Measurements from ENCODE around the gene STH.

Gene STH

DNA sequence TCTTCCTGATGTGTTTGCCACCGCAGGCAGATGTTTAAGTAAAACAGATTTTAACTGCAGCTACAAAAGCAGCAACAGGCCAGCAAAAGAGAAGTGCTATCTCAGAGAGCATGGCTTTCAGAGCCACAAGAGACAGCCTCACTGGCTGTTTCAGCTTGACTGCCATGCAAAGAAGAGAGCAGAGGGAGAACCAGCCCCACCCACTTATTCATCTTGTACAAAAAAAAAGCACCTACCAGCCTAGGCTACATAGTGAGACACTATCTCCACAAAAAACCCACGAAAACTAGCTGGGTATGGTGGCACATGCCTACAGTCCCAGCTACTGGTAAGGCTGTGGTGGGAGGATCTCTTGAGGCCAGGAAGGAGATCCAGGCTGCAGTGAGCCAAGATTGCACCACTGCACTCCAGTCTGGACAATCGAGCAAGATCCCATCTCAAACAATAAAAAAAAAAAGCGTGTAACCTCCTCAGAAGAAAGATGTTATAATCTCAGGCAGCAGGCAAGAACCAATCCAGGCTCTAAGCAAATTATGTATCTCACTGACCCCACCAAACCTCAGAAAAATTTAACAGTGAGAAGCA, 30.0 kb downstream of the STH start:
- Histone ChIP-seq H3K9me3 (ENCODE audit: insufficient read depth, low read length) (no peaks in the 10 kb centered on the region), H3K79me2 (ENCODE audit: insufficient read depth, low read length) (no peaks in the 10 kb centered on the region), H3K27me3 (ENCODE audit: low read length) (no peaks in the 10 kb centered on the region), H4K20me1 (ENCODE audit: low read depth, low read length) (no peaks in the 10 kb centered on the region), H3K4me3 (ENCODE audit: insufficient read depth, low read length, poor library complexity, severe bottlenecking) (no peak overlapping the region), H3K9me2 (replicated peaks; ENCODE audit: insufficient read depth, low read length) (no peaks in the 10 kb centered on the region), H3K27ac (ENCODE audit: low read depth, low read length) (no peak overlapping the region), H3K9ac (ENCODE audit: low read length) (no peak overlapping the region), H3F3A (ENCODE audit: insufficient read depth) (no peaks in the 10 kb centered on the region), H3K4me2 (ENCODE audit: low read depth, low read length, poor library complexity, severe bottlenecking) (no peak overlapping the region), H2AFZ (ENCODE audit: low read depth, low read length, severe bottlenecking) (no peak overlapping the region), H3K36me3 (ENCODE audit: low read length) (no peaks in the 10 kb centered on the region; the same call in 1 of the 2 replicates)
- TF ChIP-seq, protein P1, sequence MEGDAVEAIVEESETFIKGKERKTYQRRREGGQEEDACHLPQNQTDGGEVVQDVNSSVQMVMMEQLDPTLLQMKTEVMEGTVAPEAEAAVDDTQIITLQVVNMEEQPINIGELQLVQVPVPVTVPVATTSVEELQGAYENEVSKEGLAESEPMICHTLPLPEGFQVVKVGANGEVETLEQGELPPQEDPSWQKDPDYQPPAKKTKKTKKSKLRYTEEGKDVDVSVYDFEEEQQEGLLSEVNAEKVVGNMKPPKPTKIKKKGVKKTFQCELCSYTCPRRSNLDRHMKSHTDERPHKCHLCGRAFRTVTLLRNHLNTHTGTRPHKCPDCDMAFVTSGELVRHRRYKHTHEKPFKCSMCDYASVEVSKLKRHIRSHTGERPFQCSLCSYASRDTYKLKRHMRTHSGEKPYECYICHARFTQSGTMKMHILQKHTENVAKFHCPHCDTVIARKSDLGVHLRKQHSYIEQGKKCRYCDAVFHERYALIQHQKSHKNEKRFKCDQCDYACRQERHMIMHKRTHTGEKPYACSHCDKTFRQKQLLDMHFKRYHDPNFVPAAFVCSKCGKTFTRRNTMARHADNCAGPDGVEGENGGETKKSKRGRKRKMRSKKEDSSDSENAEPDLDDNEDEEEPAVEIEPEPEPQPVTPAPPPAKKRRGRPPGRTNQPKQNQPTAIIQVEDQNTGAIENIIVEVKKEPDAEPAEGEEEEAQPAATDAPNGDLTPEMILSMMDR (IDR thresholded peaks at IDR 0.05; ENCODE audit: insufficient read depth, low read length, poor library complexity, severe bottlenecking) = no peak
- no peak for TF ChIP-seq EZH2phosphoT487 (conservative IDR thresholded peaks at IDR 0.05; ENCODE audit: low read length)

GRCh38 chr17:46029627-46030026, 30.6 kb downstream of the STH start:
- no peak overlapping the region for H2AFZ ChIP-seq (ENCODE audit: low read depth, low read length, severe bottlenecking)
- no peaks in the 10 kb centered on the region for H3F3A ChIP-seq (ENCODE audit: insufficient read depth)
- no peaks in the 10 kb centered on the region for H3K27me3 ChIP-seq (ENCODE audit: low read length)
- no peak overlapping the region for H3K9ac ChIP-seq (ENCODE audit: low read length)
- no peaks in the 10 kb centered on the region for H4K20me1 ChIP-seq (ENCODE audit: low read depth, low read length)
- H3K4me2 ChIP-seq (ENCODE audit: low read depth, low read length, poor library complexity, severe bottlenecking) = no peak overlapping the region
- H3K4me3 ChIP-seq (ENCODE audit: insufficient read depth, low read length, poor library complexity, severe bottlenecking) = no peak overlapping the region
- H3K36me3 ChIP-seq (ENCODE audit: low read length) = no peaks in the 10 kb centered on the region; the same call in 1 of the 2 replicates
- H3K9me2 ChIP-seq (replicated peaks; ENCODE audit: insufficient read depth, low read length) = no peaks in the 10 kb centered on the region
- TF ChIP-seq, protein P1 (IDR thresholded peaks at IDR 0.05; ENCODE audit: insufficient read depth, low read length, poor library complexity, severe bottlenecking) = no peak
- no peak overlapping the region for H3K27ac ChIP-seq (ENCODE audit: low read depth, low read length)
- no peaks in the 10 kb centered on the region for H3K9me3 ChIP-seq (ENCODE audit: insufficient read depth, low read length)
- no peaks in the 10 kb centered on the region for H3K79me2 ChIP-seq (ENCODE audit: insufficient read depth, low read length)

DNA sequence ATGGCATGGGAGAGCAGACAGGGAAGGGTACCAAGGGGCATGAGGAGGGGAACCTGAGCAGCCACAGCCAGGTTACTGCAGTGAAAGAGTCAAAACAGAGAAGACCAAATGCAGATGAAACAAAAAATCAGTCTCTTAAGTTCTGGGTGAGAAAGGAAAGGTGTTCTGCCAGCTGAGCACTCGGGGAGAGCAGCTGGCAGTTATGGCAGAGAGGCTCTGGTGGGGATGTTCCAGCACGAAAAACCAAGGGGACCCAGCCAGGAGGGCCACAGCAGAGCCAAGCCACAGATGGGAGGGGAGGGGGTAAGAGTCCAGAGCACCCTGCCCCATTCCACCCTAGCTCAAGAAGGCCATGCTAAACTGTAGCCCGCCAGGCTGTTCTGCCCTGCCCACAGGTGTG, 31.7 kb downstream of the STH start:
- no peaks in the 10 kb centered on the region for H3F3A ChIP-seq (ENCODE audit: insufficient read depth)
- TF ChIP-seq, protein P1 (IDR thresholded peaks at IDR 0.05; ENCODE audit: insufficient read depth, low read length, poor library complexity, severe bottlenecking) = no peak
- no peak for TF ChIP-seq EZH2phosphoT487 (conservative IDR thresholded peaks at IDR 0.05; ENCODE audit: low read length)
- no peaks in the 10 kb centered on the region for H3K79me2 ChIP-seq (ENCODE audit: insufficient read depth, low read length)
- no peak overlapping the region for H3K9ac ChIP-seq (ENCODE audit: low read length)
- no peak overlapping the region for H2AFZ ChIP-seq (ENCODE audit: low read depth, low read length, severe bottlenecking)
- H3K4me3 ChIP-seq (ENCODE audit: insufficient read depth, low read length, poor library complexity, severe bottlenecking) = no peak overlapping the region
- no peak overlapping the region for H3K27ac ChIP-seq (ENCODE audit: low read depth, low read length)
- H3K36me3 ChIP-seq (ENCODE audit: low read length) = peaks cover 7% of the 10 kb centered on the region; the same call in 1 of the 2 replicates
- H3K9me3 ChIP-seq (ENCODE audit: insufficient read depth, low read length) = no peaks in the 10 kb centered on the region
- H4K20me1 ChIP-seq (ENCODE audit: low read depth, low read length) = no peaks in the 10 kb centered on the region
- no peak overlapping the region for H3K4me2 ChIP-seq (ENCODE audit: low read depth, low read length, poor library complexity, severe bottlenecking)
- H3K27me3 ChIP-seq (ENCODE audit: low read length) = no peaks in the 10 kb centered on the region
- no peaks in the 10 kb centered on the region for H3K9me2 ChIP-seq (replicated peaks; ENCODE audit: insufficient read depth, low read length)

Data from SU-DHL-6 (cell line).